Tibial nerve (tissue), 4 donors: Measurements from ENCODE around the gene PTGFRN.

Experiments used
- EP300 ChIP-seq, 2 donors: sonication (generic); formaldehyde crosslinking; IDR thresholded peaks; one replicate each; pipeline ENCODE4 v1.6.1; 2017; ENCODE audit warnings: antibody characterized with exemption in 2 of 2, mild to moderate bottlenecking in 1 of 2
- POLR2A ChIP-seq, 2 donors: fragments of 450-650 bp; IDR thresholded peaks; one replicate each; pipeline ENCODE4 v1.6.1; 2017; ENCODE audit warnings: antibody characterized with exemption in 2 of 2, mild to moderate bottlenecking in 2 of 2, moderate library complexity in 2 of 2
- TF ChIP-seq, protein P1 (sequence below), 5 experiments: fragments of 200-600 bp in 3 of 5; fragments of 450-650 bp in 2 of 5; sonication (generic) in 3 of 5; IDR thresholded peaks; one replicate each; pipeline ENCODE4 v1.5.1; 2016 to 2019; ENCODE audit warnings: antibody characterized with exemption in 5 of 5, mild to moderate bottlenecking in 3 of 5, moderate library complexity in 2 of 5

DNA sequence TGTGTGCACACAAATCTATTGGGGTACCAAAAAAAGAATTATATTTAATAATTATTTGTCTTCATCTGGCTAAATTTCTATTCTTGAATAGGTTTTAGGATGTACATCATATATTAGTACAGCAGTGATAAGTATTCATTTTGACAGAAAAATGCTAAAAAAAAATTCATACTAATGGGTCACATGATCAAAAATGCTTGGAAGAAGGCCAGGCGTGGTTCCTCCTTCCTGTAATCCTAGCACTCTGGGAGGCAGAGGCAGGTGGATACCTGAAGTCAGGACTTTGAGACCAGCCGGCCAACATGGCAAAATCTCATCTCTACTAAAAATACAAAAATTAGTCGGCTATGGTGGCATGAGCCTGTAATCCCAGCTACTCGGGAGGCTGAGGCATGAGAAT lies 26.9 kb upstream of the PTGFRN start:
- TF ChIP-seq, protein P1, sequence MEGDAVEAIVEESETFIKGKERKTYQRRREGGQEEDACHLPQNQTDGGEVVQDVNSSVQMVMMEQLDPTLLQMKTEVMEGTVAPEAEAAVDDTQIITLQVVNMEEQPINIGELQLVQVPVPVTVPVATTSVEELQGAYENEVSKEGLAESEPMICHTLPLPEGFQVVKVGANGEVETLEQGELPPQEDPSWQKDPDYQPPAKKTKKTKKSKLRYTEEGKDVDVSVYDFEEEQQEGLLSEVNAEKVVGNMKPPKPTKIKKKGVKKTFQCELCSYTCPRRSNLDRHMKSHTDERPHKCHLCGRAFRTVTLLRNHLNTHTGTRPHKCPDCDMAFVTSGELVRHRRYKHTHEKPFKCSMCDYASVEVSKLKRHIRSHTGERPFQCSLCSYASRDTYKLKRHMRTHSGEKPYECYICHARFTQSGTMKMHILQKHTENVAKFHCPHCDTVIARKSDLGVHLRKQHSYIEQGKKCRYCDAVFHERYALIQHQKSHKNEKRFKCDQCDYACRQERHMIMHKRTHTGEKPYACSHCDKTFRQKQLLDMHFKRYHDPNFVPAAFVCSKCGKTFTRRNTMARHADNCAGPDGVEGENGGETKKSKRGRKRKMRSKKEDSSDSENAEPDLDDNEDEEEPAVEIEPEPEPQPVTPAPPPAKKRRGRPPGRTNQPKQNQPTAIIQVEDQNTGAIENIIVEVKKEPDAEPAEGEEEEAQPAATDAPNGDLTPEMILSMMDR (IDR thresholded peaks at IDR 0.05) = no peak
- TF ChIP-seq POLR2A (IDR thresholded peaks at IDR 0.05) (no peak), EP300 (IDR thresholded peaks at IDR 0.05) (no peak)
